Stimulated activated CD4-positive, alpha-beta T cell treated with anti-CD3 and anti-CD28 coated beads, Interleukin-12 subunit alpha, Interleukin-12 subunit beta, amount 100 ng/mL, for 24 hours (primary cell): Measurements from ENCODE around the gene PGM2L1.
"Not testable (repeated sequence)": the region's sequence is repeated elsewhere in the genome, so short reads cannot be mapped to it uniquely, and the experiment has no call there.

ENCODE experiments used
- DNase-seq, 2 experiments: peaks; one replicate each; pipeline ENCODE4 v3.0.0-alpha.2; 2020; ENCODE audit warnings: low read depth in 2 of 2

Gene PGM2L1

DNA sequence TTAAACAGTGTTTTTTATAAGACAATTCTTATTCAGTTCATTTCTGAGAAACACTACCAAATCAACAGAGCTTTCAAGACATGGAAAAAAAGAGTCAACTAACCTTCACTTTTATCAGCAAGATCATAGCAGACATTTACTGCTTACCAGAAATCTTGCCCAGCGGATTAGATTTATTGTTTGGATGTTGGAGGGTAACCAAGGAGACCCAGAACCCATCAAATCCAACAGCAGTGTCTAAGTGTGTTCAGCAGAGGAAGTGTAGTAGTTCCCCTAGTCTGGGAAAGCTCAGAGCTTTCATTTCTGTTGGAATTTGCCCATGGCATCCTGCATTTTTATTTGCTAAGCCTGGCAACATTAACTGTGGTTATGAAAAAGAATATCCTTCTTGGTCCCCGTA is 2.4 kb upstream of the PGM2L1 start:
- no peak for DNase-seq

GRCh38 chr11:74397501-74398243 is 561 bp downstream of the PGM2L1 start:
- peak in 1 of 2 experiments; percentile 20 for DNase-seq

GRCh38 chr11:74392256-74392655 is 6.0 kb downstream of the PGM2L1 start:
- DNase-seq = no peak

- no peak for DNase-seq
Measured at GRCh38 chr11:74391193-74391592, 7.0 kb downstream of the PGM2L1 start.

GRCh38 chr11:74390697-74391096 is 7.5 kb downstream of the PGM2L1 start:
- DNase-seq = no peak

GRCh38 chr11:74388678-74389327 is 9.4 kb downstream of the PGM2L1 start:
- peak; percentile 31 to 55 for DNase-seq

DNA sequence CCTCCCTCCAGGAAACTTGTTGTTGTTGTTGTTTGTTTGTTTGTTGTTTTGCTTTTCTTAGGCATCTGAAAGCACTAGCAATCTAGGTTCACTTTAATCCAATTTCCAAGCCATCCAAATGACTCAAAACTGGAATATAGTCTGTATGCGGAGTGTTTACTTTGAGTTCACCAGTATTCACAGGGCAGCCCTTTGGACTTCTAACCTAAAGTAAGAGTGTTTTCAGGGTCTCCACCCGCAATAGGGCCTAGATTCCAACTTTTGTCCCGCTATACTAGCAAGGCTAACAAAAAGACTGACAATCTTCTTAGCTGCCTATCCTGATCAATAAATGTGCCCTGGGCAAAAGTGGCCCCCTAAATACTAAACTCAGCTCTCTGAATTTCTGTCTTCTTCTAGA is 13.6 kb downstream of the PGM2L1 start:
- DNase-seq = no peak

DNA sequence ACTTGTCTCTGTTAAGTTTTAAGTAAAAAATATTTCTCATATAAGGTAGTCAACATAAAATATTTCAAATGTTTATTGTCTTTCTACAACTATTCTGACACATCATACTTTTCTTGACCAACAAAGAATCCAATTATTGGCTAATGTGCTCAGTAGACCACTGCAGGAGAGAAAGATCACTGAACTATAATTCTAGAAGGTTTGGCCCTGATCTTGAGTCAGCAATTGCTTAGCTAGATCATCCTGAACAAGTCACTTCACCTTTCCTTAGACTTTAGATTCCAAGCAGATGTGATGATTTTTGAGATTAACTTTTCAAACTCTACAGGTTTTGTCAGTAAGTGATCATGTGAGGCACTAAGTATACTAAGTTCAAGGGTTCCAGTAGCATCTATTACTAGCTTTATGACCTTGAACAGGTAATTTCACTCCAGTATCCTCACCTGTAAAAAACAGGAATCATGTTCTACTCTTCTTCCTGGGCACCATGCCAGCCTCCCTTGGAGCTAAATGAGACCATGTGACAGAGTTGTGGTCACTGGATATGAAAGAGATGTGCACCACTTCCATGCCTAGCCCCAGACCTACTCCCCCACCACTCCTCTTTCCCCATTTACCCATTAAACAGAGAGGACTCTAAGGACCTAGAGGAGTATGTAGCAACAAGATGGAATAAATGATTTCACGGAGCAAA is 17.3 kb downstream of the PGM2L1 start:
- no peak for DNase-seq

GRCh38 chr11:74377689-74378088 is 20.5 kb downstream of the PGM2L1 start:
- no peak for DNase-seq

DNA sequence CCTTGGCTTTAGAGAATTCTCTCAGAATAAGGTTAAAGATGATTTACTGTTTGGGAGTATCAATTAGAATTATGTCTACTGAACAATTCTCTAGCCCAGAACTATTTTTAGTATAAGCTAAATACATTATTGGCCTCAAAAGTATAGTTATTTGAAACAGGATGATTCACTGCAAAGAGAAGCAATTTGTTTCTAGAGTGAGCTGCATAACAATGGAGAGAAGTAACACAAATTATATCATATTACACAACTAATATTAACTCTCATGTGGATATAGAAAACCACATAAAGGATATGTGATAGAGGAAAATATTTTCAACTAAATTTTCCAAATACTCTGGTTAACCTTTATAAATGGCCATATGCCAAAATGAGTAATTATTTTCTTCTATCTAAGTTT is 24.9 kb downstream of the PGM2L1 start:
- no peak for DNase-seq

GRCh38 chr11:74371269-74372052 is 26.8 kb downstream of the PGM2L1 start:
- no peak for DNase-seq

- DNase-seq = no peak
Measured at GRCh38 chr11:74370123-74370522, 28.1 kb downstream of the PGM2L1 start.

DNA sequence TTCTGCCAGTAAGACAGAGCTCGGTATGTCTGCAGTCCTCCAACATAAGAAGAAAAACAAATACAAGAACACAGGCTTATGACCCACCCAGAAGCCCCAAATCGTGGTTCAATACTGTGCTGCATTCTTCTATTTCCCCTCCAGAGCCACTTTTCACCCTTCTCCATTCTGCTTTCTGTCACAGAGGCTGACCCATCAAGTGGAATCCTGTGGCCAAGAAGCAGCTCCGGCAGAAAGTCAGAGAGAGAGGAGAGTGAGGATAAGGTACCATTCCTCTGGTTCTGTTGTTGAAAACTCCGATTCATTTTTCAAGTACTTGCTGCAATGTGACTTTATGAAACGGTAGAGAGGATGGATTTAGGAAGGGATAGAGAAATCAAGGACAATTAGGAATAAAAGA is 30.4 kb downstream of the PGM2L1 start:
- no peak for DNase-seq

DNA sequence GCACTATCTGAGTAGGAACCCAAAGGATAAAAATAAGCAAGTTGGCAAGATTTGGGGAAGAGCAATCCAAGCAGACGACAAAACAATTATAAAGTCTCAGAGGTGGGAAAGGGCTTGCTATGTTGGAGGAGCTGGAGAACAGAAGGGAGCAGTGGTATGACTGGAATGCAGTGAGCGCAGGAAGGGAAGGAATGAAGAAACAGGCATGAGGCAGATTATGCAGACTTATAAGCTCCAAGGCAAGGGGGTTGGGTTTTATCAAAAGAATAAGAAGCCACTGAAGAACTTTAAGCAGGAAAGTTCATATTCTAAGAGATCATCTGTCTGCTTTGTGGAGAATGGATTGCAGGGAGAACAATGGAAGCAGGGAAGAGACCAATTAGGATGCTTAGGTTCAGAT is 31.7 kb downstream of the PGM2L1 start:
- no peak for DNase-seq

DNA sequence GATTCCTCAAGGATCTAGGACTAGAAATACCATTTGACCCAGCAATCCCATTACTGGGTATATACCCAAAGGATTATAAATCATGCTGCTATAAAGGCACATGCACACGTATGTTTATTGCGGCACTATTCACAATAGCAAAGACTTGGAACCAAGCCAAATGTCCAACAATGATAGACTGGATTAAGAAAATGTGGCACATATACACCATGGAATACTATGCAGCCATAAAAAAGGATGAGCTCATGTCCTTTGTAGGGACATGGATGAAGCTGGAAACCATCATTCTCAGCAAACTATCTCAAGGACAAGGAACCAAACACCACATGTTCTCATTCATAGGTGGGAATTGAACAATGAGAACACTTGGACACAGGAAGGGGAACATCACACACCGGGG is 32.4 kb downstream of the PGM2L1 start:
- not testable (repeated sequence) for DNase-seq

DNA sequence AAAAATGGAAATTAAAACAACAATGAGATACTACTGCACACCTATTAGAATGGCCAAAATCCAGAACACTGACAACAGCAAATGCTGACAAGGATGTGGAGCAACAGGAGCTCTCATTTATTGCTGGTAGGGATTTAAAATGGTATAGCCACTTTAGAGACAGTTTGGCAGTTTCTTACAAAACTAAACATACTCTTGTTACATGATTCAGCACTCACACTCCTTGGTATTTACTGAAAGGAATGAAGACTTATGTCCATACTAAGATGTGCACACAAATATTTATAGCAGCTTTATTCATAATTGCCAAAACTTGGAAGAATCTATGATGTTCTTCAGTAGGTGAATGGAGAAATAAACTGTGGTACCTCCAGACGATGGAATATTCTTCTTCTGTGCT is 40.8 kb downstream of the PGM2L1 start:
- no peak for DNase-seq

GRCh38 chr11:74355626-74356025 is 42.6 kb downstream of the PGM2L1 start:
- DNase-seq = no peak

DNA sequence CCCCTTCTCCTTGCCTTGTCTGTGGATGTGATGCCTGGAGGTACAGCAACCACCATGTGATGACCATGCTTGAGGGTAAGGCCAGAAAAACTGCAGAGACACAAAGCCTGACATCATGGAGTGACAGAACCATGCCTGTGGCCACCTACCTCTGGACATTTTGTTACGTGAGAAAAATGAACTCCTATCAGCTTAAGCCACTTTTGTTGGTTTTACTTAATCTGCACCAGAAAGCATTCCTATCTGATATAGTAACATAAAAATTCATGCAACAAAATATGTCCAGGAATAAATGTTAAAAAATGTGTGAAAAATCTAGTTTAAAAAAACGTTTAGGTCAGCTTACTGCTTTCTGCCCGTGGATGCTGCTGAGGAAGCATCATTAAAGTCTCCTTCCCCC is 44.2 kb downstream of the PGM2L1 start:
- DNase-seq = no peak

DNA sequence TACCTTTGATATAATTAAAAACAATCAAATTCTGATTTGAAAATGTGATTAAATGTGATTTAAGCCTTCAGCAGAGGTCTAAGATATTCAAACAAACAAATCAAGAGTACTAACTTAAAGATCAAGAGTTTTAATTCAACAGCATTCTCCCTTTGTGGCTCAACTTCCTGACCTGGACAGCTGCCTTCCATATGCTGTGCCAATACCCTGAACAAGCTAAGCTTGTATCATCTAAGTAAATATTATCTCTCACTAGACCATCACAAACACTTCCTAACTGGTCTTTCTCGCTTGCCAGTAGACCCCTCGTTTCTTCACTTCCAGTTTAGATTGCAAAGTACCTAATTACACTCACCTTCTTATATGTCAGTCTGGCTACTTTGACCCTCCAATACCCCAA is 50.9 kb downstream of the PGM2L1 start:
- DNase-seq = no peak

DNA sequence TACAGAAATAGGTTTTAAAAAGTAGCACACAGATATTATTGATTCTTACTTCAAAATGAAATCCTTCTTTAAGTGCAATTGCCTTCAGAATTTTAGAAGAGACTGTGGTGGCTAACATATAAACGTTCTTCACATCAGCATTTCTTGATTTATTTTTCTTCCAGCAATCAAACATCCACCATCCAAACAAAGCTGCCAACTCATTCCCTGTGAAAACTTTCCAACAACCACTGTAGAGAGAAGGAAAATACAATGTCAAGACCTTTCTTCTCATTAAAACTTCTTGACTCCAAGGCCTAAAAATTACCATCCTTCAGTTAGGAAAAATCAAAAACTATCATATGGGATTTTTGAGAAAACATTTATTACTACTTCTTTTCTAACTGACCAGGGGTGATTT is 52.8 kb downstream of the PGM2L1 start:
- DNase-seq = no peak

GRCh38 chr11:74341921-74342320 is 56.3 kb downstream of the PGM2L1 start:
- no peak for DNase-seq

DNA sequence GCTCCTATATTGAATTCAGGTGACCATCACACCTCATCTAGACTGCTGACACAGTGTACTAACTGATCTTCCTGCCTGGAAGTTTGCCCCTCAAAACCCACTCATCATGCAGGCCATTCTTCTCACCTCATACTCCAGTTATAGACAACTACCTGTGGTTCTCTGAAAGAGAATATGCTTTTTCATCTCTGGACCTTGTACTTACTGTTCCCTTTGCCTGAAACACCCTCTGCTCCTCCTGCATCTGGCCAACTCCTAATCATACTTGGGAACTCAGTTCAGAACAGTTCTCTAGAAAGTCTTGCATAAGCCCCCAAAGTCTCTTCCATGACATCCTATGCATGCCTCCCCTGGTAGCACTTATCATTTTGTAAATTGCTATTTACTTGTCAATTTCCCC is 58.6 kb downstream of the PGM2L1 start:
- no peak for DNase-seq
